NCI-H2171 treated with DMSO at 0.1 percent for 48 hours (cell line): ENCODE data around the gene SERPINE1.
"Not testable (repeated sequence)": the region's sequence is repeated elsewhere in the genome, so short reads cannot be mapped to it uniquely, and the experiment has no call there.

ENCODE experiments used
- DNase-seq: peaks from one replicate; lab custom pipeline; 2025; lab: John Stamatoyannopoulos, UW

Gene SERPINE1

GRCh38 chr7:101102026-101102425, 24.9 kb upstream of the SERPINE1 start:
- DNase-seq = no peak

GRCh38 chr7:101103701-101104100, 23.2 kb upstream of the SERPINE1 start:
- DNase-seq = not testable (repeated sequence)

- no peak for DNase-seq
Observed at GRCh38 chr7:101104193-101104713, 22.7 kb upstream of the SERPINE1 start.

- DNase-seq = no peak
Observed at GRCh38 chr7:101104799-101105198, 22.1 kb upstream of the SERPINE1 start.

GRCh38 chr7:101105248-101105647, 21.7 kb upstream of the SERPINE1 start:
- not testable (repeated sequence) for DNase-seq

- DNase-seq = no peak
Observed at GRCh38 chr7:101106386-101106785, 20.5 kb upstream of the SERPINE1 start.

GRCh38 chr7:101108330-101108857, 18.5 kb upstream of the SERPINE1 start:
- DNase-seq = no peak

GRCh38 chr7:101108961-101109360, 17.9 kb upstream of the SERPINE1 start:
- peak; percentile 15 for DNase-seq

- no peak for DNase-seq
Observed at GRCh38 chr7:101109368-101109767, 17.5 kb upstream of the SERPINE1 start.

GRCh38 chr7:101111261-101111660, 15.6 kb upstream of the SERPINE1 start:
- no peak for DNase-seq

GRCh38 chr7:101112233-101112632, 14.7 kb upstream of the SERPINE1 start:
- DNase-seq = no peak

- not testable (repeated sequence) for DNase-seq
Observed at GRCh38 chr7:101113140-101113539, 13.8 kb upstream of the SERPINE1 start.

GRCh38 chr7:101113836-101114235, 13.1 kb upstream of the SERPINE1 start:
- DNase-seq = no peak

GRCh38 chr7:101114492-101114891, 12.4 kb upstream of the SERPINE1 start:
- no peak for DNase-seq

- no peak for DNase-seq
Observed at GRCh38 chr7:101115215-101115614, 11.7 kb upstream of the SERPINE1 start.

- no peak for DNase-seq
Observed at GRCh38 chr7:101116898-101117297, 10.0 kb upstream of the SERPINE1 start.

GRCh38 chr7:101118856-101119255, 8.0 kb upstream of the SERPINE1 start:
- DNase-seq = no peak

- DNase-seq = no peak
Observed at GRCh38 chr7:101119876-101120275, 7.0 kb upstream of the SERPINE1 start.

- no peak for DNase-seq
Observed at GRCh38 chr7:101120315-101120714, 6.6 kb upstream of the SERPINE1 start.

- DNase-seq = not testable (repeated sequence)
Observed at GRCh38 chr7:101121631-101121990, 5.3 kb upstream of the SERPINE1 start.

GRCh38 chr7:101121991-101122932, 4.6 kb upstream of the SERPINE1 start:
- DNase-seq = no peak

GRCh38 chr7:101122933-101123702, 3.8 kb upstream of the SERPINE1 start:
- DNase-seq = no peak

GRCh38 chr7:101123703-101124068, 3.2 kb upstream of the SERPINE1 start:
- no peak for DNase-seq
